ENCODE measurements around the gene THSD7B.

- no peak for TF ChIP-seq EZH2 (IDR thresholded peaks at IDR 0.05; ENCODE audit: low read length, unreplicated experiment)
- no peak for TF ChIP-seq CTCF (conservative IDR thresholded peaks at IDR 0.05; ENCODE audit: low read depth, low read length)
- no peak for TF ChIP-seq EZH2phosphoT487 (IDR thresholded peaks at IDR 0.05; ENCODE audit: borderline replicate concordance, low read length)
These were observed 679.6 kb downstream of the THSD7B start for GRCh38 chr2:137444970-137445369.

Data from PC-3 (cell line).